ENCODE results near the gene FRMD4A.

- TF ChIP-seq CTCF (IDR thresholded peaks at IDR 0.05; ENCODE audit: low read depth, low read length, poor library complexity, severe bottlenecking) (no peak), EZH2phosphoT487 (IDR thresholded peaks at IDR 0.05; ENCODE audit: borderline replicate concordance, low read length) (no peak)
Measured at GRCh38 chr10:13977861-13978532, 352.7 kb downstream of the FRMD4A start.
